ENCODE measurements around the gene COL8A2. TPM values are rescaled to one million over a fixed set of nuclear protein-coding genes. Genes with fewer than 3 reads are reported as not detected.

The COL8A2 gene
- polyA plus RNA-seq, 3 donors from 2014 or later: 0.12 TPM; not detected in 2

Other genes starting within 250 kb of the COL8A2 start
- gene AGO1, start 242.0 kb downstream of the COL8A2 start, polyA plus RNA-seq: 1 to 10 TPM; 6.3 to 9.9 (median 7.0) TPM
- 10 to 100 TPM in 1 of 3 donors, 1 to 10 TPM in 2; 6.9 to 12.8 (median 9.3) TPM for gene AGO3, start 194.1 kb downstream of the COL8A2 start, polyA plus RNA-seq
- not detected for gene TEKT2, start 41.1 kb downstream of the COL8A2 start, polyA plus RNA-seq
- gene ADPRS, start 36.3 kb downstream of the COL8A2 start, polyA plus RNA-seq: 10 to 100 TPM; 15.7 to 28.4 (median 26.5) TPM
- gene TRAPPC3, start 24.3 kb upstream of the COL8A2 start, polyA plus RNA-seq: 100 to 1,000 TPM; 113 to 219 (median 129) TPM
- 10 to 100 TPM; 12.4 to 41.9 (median 17.9) TPM for gene MAP7D1, start 30.9 kb upstream of the COL8A2 start, polyA plus RNA-seq
- gene THRAP3, start 99.2 kb upstream of the COL8A2 start, polyA plus RNA-seq: 100 to 1,000 TPM in 1 of 3 donors, 10 to 100 TPM in 2; 61.6 to 103 (median 70.7) TPM
- gene SH3D21, start 181.1 kb upstream of the COL8A2 start, polyA plus RNA-seq: under 1 TPM in 2 of 3 donors, not detected in 1; 0.26 to 0.96 TPM
- gene EVA1B, start 198.4 kb upstream of the COL8A2 start, polyA plus RNA-seq: 10 to 100 TPM in 2 of 3 donors, 1 to 10 TPM in 1; 8.8 to 29.2 (median 11.1) TPM

All from immature natural killer cell (primary cell).